RCC 7860 (cell line): ENCODE results near the gene CREM.
"Not testable (repeated sequence)": the region's sequence is repeated elsewhere in the genome, so short reads cannot be mapped to it uniquely, and the experiment has no call there.

Source experiments
- DNase-seq: peaks from one replicate; pipeline ENCODE4 v3.0.0-alpha.2; 2015; ENCODE audit warnings: low spot score
- FAIRE-seq: peaks from 2 replicates; lab custom pipeline; 2012; peaks lifted over from hg19 to GRCh38; lab: Jason Lieb, UNC

Gene CREM

GRCh38 chr10:35191523-35191922 is 64.9 kb downstream of the CREM start:
- FAIRE-seq (no peak), DNase-seq (no peak)

- FAIRE-seq = no peak
- DNase-seq = no peak
These were observed 66.1 kb downstream of the CREM start for GRCh38 chr10:35192645-35193249.

- DNase-seq = no peak
- FAIRE-seq = no peak
These were observed 67.8 kb downstream of the CREM start for GRCh38 chr10:35194471-35194870.

DNA sequence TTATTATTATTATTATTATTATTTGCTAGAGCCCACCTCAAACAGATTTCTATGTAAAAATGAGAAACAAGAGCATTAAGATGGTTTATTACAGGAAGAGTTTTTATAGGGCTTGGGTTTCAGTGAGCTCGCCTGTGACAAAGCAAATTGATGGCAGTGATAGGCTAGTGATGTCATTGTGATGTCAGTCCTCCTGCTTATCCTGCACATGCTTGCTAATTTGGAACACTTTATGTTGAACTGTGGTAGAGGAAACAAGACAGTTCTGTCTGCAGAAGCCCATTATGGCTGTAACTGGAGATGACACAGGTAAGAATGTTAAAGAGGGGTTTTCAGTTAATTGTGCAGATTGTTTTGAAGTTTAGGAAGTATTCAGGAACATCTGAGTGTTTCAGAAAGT is 68.3 kb downstream of the CREM start:
- DNase-seq = no peak
- no peak for FAIRE-seq

- FAIRE-seq = peak; percentile 91
- DNase-seq = peak; percentile 93
These were observed 69.0 kb downstream of the CREM start for GRCh38 chr10:35195361-35196306.

DNA sequence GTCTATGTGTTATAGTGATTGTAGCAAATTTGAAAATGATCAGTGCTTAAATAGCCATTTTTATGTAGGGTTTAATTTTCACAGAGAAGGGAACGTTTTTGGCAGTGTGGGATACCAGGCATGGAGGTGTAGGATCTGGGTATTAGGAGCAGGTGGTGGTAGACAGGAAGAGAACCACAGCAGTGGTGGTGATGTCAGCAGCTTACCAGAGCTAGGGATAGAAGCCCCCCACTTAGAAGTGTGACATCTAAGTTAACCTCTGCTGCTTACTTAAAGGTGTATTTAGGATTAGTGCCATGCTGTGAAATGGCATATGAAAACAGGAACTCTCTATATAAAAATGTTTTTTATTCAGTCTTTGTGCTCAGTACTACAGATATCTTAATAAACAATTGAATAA is 73.8 kb downstream of the CREM start:
- DNase-seq (no peak), FAIRE-seq (no peak)

GRCh38 chr10:35201234-35201633 is 74.6 kb downstream of the CREM start:
- no peak for DNase-seq
- FAIRE-seq = no peak

GRCh38 chr10:35202050-35202449 is 75.4 kb downstream of the CREM start:
- FAIRE-seq (no peak), DNase-seq (no peak)

GRCh38 chr10:35203745-35204144 is 77.1 kb downstream of the CREM start:
- no peak for DNase-seq
- FAIRE-seq = no peak

GRCh38 chr10:35204650-35205319 is 78.1 kb downstream of the CREM start:
- DNase-seq (no peak), FAIRE-seq (no peak)

DNA sequence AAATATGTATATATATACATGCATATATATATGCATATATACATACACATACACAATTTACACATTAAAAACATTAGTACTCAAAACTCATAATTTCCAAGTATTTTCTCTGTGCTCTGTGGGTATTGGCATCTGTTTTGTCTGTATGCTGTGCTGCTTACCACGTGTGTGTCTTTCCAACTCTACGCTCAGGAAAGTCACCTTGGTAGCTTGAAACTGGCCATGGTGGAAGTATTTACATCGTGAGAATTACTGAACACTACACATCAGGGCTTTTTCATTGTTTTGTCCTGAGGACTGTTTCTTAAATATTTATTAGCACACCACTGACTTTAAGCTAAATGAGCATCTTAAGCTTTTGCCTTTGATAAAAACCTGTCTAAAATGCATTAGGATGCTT is 79.6 kb downstream of the CREM start:
- DNase-seq (no peak), FAIRE-seq (no peak)

DNA sequence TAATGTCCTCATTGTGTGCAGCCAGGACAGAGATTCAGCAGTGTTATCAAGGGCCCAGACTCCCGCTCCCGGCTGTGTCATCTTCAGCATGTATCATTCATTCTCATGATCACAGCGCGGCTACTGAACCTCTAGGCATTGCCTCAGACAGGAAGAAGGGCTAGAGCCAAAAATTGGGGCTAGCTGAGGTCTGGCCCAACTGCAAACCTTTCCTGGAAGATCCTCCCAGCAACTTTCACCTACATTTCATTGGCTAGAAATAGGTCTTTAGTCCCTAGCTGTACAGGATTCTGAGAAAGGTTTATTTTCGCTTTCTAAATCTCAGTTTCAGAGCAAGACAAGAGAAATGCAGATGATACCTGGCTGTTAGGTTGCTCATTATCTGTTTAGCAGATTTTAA is 81.9 kb downstream of the CREM start:
- no peak for DNase-seq
- FAIRE-seq = no peak

DNA sequence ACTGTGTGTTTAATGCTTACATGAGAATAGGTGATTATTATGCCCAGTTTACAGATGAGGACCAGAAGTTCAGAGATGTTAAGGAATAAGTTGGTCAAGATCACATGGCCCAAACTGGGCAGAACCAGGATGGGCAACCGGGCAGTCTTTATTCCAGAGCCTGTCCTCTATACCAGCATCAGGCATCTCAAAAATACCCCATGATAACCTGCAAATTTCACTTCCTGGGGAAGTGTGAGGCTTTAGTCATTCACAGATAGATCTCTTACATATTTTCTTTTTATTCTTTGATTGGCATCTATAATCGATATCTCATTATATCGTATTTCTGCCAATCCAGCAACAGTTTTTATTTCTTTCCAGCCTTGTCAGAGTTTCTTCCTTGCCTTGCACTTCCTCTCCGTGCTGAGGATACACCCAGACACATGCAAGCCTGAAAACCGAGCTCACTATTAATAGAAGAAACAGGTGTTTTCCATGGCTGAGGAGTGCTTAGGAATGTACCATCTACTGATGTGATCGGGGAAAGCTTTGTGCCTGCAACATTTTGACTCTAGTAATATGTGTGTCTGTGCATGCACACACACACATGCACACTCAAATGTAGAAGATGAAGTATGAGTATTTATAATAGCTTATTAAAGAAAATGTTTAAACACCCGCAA is 82.4 kb downstream of the CREM start:
- FAIRE-seq (no peak), DNase-seq (no peak)

DNA sequence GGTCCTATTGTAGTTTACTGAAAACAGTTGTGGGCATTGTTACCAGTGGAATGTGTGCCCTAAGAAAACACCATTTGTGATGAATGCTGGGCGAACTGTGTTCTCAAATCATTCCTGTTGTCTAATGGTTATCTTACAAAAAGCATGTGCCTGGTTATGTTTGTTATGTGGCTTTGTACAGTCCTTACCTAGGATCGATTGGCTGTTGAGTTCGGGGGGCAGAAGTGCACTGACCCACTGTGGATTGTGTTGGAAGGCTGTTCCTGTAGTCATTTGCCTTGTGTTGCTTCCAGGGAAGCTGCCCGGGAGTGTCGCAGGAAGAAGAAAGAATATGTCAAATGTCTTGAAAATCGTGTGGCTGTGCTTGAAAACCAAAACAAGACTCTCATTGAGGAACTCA is 84.3 kb downstream of the CREM start:
- no peak for DNase-seq
- FAIRE-seq = no peak

DNA sequence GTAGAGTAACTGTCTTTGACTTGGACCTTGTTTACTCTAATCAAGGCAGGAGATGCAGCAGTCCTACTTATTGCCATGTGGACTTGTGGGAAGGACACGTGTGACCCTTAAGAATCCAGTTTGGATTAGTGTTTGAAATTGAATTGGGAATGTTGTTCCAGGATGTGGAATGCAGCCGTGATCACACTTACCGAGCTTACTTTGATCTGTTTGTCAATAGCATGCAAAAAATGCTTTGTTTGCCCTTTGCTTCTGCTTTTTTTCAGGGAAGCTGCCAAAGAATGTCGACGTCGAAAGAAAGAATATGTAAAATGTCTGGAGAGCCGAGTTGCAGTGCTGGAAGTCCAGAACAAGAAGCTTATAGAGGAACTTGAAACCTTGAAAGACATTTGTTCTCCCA is 84.7 kb downstream of the CREM start:
- no peak for FAIRE-seq
- DNase-seq = no peak

DNA sequence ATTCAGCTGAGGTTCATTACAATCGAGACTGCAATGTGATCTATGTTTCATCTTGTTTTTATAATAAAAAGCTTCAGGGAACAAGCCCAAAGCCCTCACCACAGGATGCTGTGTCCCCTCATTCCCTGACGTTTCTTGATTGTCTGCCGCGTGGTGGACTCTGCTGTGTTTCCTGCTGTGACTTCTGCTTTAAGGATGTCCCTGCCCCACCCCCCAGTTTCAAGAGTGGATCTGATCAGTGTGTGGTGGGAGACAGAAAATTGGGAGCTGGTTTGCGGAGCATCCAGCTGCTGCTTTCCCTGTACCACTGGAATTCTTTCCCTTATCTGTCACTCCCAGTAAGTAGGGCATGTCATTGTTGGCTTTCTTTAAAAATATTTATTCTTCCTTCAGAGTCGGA is 86.2 kb downstream of the CREM start:
- FAIRE-seq (no peak), DNase-seq (no peak)

DNA sequence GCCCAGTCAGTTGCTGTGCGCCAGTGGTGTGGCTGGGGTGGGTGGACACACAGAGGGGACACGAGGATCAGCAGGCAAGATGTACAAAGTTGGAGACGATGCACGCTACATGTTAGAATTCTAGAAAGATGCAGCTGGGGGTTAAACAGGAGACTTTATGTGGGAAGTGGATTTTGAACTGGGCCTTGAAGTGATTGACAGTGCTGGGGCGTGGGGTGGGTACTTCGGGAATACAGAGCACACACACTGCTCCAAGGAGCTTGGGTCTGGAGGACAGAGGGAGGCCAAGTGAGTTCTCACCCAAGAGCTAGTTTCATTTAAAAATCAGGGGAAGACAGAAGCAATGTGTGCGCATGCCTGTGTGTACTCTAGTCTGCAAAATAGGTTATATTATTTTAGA is 87.1 kb downstream of the CREM start:
- DNase-seq (no peak), FAIRE-seq (no peak)

- no peak for DNase-seq
- FAIRE-seq = no peak
These were observed 88.0 kb downstream of the CREM start for GRCh38 chr10:35214607-35215020.

- no peak for DNase-seq
These were observed 88.5 kb downstream of the CREM start for GRCh38 chr10:35215107-35215506.

DNA sequence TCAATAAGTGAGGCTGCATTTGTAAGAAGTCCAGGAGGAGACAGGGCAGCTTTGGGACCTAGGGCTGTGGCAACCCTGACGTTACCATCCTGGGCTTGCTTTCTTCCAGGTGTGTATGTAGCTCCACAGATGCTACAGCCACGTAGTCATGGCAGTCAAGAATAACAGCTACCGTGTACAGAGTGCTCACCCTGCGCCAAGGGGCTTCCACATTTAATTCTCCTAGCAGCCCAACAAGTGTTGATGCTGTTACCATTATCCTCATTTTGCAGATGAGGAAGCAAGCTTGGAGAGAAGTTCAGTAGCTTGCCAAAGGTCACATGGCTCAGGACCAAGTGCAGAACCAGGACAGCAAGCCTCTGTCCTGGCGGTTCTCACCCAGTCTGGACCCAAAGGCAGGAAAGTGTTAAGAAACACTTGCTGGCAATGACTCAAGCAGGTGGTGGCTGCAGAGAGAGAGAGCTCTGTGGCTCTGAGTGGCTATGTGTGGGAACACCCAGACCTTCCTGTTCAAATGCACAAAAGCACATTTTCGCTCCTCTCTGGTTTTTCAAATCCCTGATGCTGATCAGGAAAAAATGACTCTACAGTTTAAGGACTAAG is 89.8 kb downstream of the CREM start:
- DNase-seq = peak; percentile 30
- no peak for FAIRE-seq

More at GRCh38 chr10:35215107-35215506, 88.5 kb downstream of the CREM start:
- no peak for FAIRE-seq

- not testable (repeated sequence) for DNase-seq, FAIRE-seq
These were observed 90.3 kb downstream of the CREM start for GRCh38 chr10:35216956-35217355.
